Large intestine (tissue), 3 donors: Measurements from ENCODE around the gene STAG2. TPM values are rescaled to one million over a fixed set of nuclear protein-coding genes. Genes with fewer than 3 reads are reported as not detected.
A peak's percentile ranks its signal among the peaks of the same experiment; 100 is the strongest.
"Not testable (repeated sequence)": the region's sequence is repeated elsewhere in the genome, so short reads cannot be mapped to it uniquely, and the experiment has no call there.

Source experiments
- DNase-seq, 2 donors: peaks; one replicate each; pipeline versions ENCODE4 v3.0.0 to v3.0.0-alpha.2; 2013
- H3K27ac ChIP-seq: one replicate; pipeline ENCODE4 v1.5.1; 2013; ENCODE audit warnings: low read length
- H3K27me3 ChIP-seq: 2 replicates; pipeline ENCODE4 v1.6.1; 2013; ENCODE audit warnings: low read length; ENCODE audit not compliant: control insufficient read depth, insufficient read depth
- H3K36me3 ChIP-seq: 2 replicates; pipeline ENCODE4 v1.6.1; 2013; ENCODE audit warnings: low read length; ENCODE audit not compliant: control insufficient read depth, insufficient read depth
- H3K4me1 ChIP-seq: one replicate; pipeline ENCODE4 v1.6.1; 2013; ENCODE audit warnings: low read length; ENCODE audit not compliant: control insufficient read depth, insufficient read depth
- H3K4me3 ChIP-seq: one replicate; pipeline ENCODE4 v1.5.1; 2013; ENCODE audit warnings: low read length
- H3K9me3 ChIP-seq: one replicate; pipeline ENCODE4 v1.6.1; 2013; ENCODE audit warnings: mild to moderate bottlenecking, low read depth, low read length, moderate library complexity; ENCODE audit not compliant: control insufficient read depth
- WGBS: methylation state at CpG from one replicate; pipeline ENCODE4 v1.1.5; 2013; ENCODE audit warnings: low lambda C conversion rate; ENCODE audit not compliant: insufficient coverage; 5-methylcytosine and 5-hydroxymethylcytosine counted together
- polyA plus RNA-seq: library from polyadenylated mRNA; unstranded; fragments of 120-200 nt; gene quantifications from one replicate; pipeline ENCODE4 v1.2.1, GENCODE V29; 2013

STAG2 gene
- polyA plus RNA-seq, 1 donor = 70.0 TPM

- Histone ChIP-seq H3K27ac (no peak overlapping the region), H3K9me3 (no peaks in the 10 kb centered on the region), H3K36me3 (peaks cover 22% of the 10 kb centered on the region), H3K4me1 (no peaks in the 10 kb centered on the region), H3K4me3 (no peak overlapping the region), H3K27me3 (no peaks in the 10 kb centered on the region)
- WGBS = no CpG with 5 or more reads among the region's 2 CpGs
- no peak for DNase-seq
These were observed 135.6 kb downstream of the STAG2 start for GRCh38 chrX:124097116-124097515.

GRCh38 chrX:124098089-124098488 is 136.6 kb downstream of the STAG2 start:
- Histone ChIP-seq H3K27me3 (no peaks in the 10 kb centered on the region), H3K27ac (no peak overlapping the region), H3K4me1 (no peaks in the 10 kb centered on the region), H3K4me3 (no peak overlapping the region), H3K9me3 (no peaks in the 10 kb centered on the region), H3K36me3 (peaks cover 18% of the 10 kb centered on the region)
- peak; percentile 2 to 4 for DNase-seq

GRCh38 chrX:124103966-124104365 is 142.5 kb downstream of the STAG2 start:
- no peaks in the 10 kb centered on the region for H3K27me3 ChIP-seq
- H3K4me3 ChIP-seq = no peak overlapping the region
- H3K27ac ChIP-seq = no peak overlapping the region
- H3K9me3 ChIP-seq = no peaks in the 10 kb centered on the region
- WGBS = no CpG with 5 or more reads among the region's 5 CpGs
- H3K36me3 ChIP-seq = peaks cover 3% of the 10 kb centered on the region
- no peaks in the 10 kb centered on the region for H3K4me1 ChIP-seq
- DNase-seq = no peak

GRCh38 chrX:124104512-124104911 is 143.0 kb downstream of the STAG2 start:
- not testable (repeated sequence) for H3K4me3 ChIP-seq, H3K27ac ChIP-seq, DNase-seq, H3K27me3 ChIP-seq, H3K4me1 ChIP-seq, H3K36me3 ChIP-seq, H3K9me3 ChIP-seq
- WGBS = no CpG with 5 or more reads among the region's 7 CpGs

GRCh38 chrX:124113621-124114600 is 152.4 kb downstream of the STAG2 start:
- no peak for DNase-seq
- WGBS = no CpG with 5 or more reads among the region's 4 CpGs
- H3K4me3 ChIP-seq = no peak overlapping the region
- no peaks in the 10 kb centered on the region for H3K4me1 ChIP-seq
- no peaks in the 10 kb centered on the region for H3K27me3 ChIP-seq
- no peak overlapping the region for H3K27ac ChIP-seq
- no peaks in the 10 kb centered on the region for H3K9me3 ChIP-seq
- no peaks in the 10 kb centered on the region for H3K36me3 ChIP-seq

- no peaks in the 10 kb centered on the region for H3K4me1 ChIP-seq
- no CpG with 5 or more reads among the region's 1 CpG for WGBS
- no peaks in the 10 kb centered on the region for H3K27me3 ChIP-seq
- no peaks in the 10 kb centered on the region for H3K36me3 ChIP-seq
- DNase-seq = no peak
- no peak overlapping the region for H3K27ac ChIP-seq
- H3K9me3 ChIP-seq = no peaks in the 10 kb centered on the region
- no peak overlapping the region for H3K4me3 ChIP-seq
These were observed 155.8 kb downstream of the STAG2 start for GRCh38 chrX:124117325-124117724.

- Histone ChIP-seq H3K4me1 (no peaks in the 10 kb centered on the region), H3K36me3 (no peaks in the 10 kb centered on the region), H3K27ac (no peak overlapping the region), H3K9me3 (no peaks in the 10 kb centered on the region), H3K27me3 (no peaks in the 10 kb centered on the region), H3K4me3 (no peak overlapping the region)
- DNase-seq = no peak
- no CpG with 5 or more reads among the region's 3 CpGs for WGBS
These were observed 164.0 kb downstream of the STAG2 start for GRCh38 chrX:124125471-124125870.

GRCh38 chrX:124127496-124127895 is 166.0 kb downstream of the STAG2 start:
- Histone ChIP-seq H3K27me3 (no peaks in the 10 kb centered on the region), H3K9me3 (no peaks in the 10 kb centered on the region), H3K4me3 (no peak overlapping the region), H3K4me1 (no peaks in the 10 kb centered on the region), H3K36me3 (no peaks in the 10 kb centered on the region), H3K27ac (no peak overlapping the region)
- no peak for DNase-seq
- WGBS = no CpG with 5 or more reads among the region's 7 CpGs

GRCh38 chrX:124132437-124132836 is 170.9 kb downstream of the STAG2 start:
- not testable (repeated sequence) for H3K36me3 ChIP-seq, H3K4me1 ChIP-seq, DNase-seq, H3K27me3 ChIP-seq, H3K4me3 ChIP-seq, H3K27ac ChIP-seq, H3K9me3 ChIP-seq
- 96% methylated on average over 3 of the region's 5 CpGs for WGBS

- H3K36me3 ChIP-seq = no peaks in the 10 kb centered on the region
- no peaks in the 10 kb centered on the region for H3K9me3 ChIP-seq
- no peak overlapping the region for H3K27ac ChIP-seq
- H3K27me3 ChIP-seq = no peaks in the 10 kb centered on the region
- DNase-seq = no peak
- H3K4me1 ChIP-seq = no peaks in the 10 kb centered on the region
- WGBS = 100% methylated on average over 2 of the region's 8 CpGs
- H3K4me3 ChIP-seq = no peak overlapping the region
These were observed 184.2 kb downstream of the STAG2 start for GRCh38 chrX:124145749-124146148.

- Histone ChIP-seq H3K9me3 (no peaks in the 10 kb centered on the region), H3K4me3 (no peak overlapping the region), H3K27me3 (no peaks in the 10 kb centered on the region), H3K27ac (no peak overlapping the region), H3K36me3 (no peaks in the 10 kb centered on the region), H3K4me1 (no peaks in the 10 kb centered on the region)
- no peak for DNase-seq
These were observed 189.7 kb downstream of the STAG2 start for GRCh38 chrX:124151195-124151594.
